ENCODE results near the gene GOLGA7B.

The GOLGA7B gene

DNA sequence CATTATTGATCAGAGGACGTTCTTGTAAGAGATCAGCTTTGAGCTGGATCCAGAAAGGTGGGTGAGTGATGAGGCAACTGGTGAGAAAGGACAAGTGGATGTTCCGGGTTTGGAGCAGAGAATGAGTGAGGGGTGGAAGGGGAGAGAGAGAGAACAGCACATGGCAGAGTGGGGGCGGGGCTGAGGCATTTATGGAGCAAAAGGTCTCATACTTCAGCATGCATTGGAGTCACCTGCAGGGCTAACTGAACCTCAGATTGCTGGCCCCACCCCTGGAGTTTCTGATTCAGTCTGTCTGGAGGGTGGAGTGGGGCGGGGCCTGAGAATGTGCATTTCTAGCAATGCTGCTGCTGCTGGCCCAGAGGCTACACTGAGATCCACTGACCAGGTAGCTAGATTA is 71.2 kb downstream of the GOLGA7B start:
- H2AFZ ChIP-seq (ENCODE audit: low read depth): no peak overlapping the region
- no peaks in the 10 kb centered on the region for H3K36me3 ChIP-seq (ENCODE audit: insufficient read depth)
- H3K27ac ChIP-seq: no peak overlapping the region
- no peak overlapping the region for H3K9ac ChIP-seq
- TF ChIP-seq, protein P1, sequence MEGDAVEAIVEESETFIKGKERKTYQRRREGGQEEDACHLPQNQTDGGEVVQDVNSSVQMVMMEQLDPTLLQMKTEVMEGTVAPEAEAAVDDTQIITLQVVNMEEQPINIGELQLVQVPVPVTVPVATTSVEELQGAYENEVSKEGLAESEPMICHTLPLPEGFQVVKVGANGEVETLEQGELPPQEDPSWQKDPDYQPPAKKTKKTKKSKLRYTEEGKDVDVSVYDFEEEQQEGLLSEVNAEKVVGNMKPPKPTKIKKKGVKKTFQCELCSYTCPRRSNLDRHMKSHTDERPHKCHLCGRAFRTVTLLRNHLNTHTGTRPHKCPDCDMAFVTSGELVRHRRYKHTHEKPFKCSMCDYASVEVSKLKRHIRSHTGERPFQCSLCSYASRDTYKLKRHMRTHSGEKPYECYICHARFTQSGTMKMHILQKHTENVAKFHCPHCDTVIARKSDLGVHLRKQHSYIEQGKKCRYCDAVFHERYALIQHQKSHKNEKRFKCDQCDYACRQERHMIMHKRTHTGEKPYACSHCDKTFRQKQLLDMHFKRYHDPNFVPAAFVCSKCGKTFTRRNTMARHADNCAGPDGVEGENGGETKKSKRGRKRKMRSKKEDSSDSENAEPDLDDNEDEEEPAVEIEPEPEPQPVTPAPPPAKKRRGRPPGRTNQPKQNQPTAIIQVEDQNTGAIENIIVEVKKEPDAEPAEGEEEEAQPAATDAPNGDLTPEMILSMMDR (conservative IDR thresholded peaks at IDR 0.05; ENCODE audit: low read depth, low read length): no peak
- no peaks in the 10 kb centered on the region for H3K27me3 ChIP-seq (ENCODE audit: insufficient read depth, low read depth)
- no peaks in the 10 kb centered on the region for H4K20me1 ChIP-seq (ENCODE audit: insufficient read depth)
- H3K4me3 ChIP-seq (IDR thresholded peaks at IDR 0.05; ENCODE audit: insufficient read depth, low read depth, low read length): no peak overlapping the region
- H3K79me2 ChIP-seq (ENCODE audit: insufficient read depth, low read depth): no peaks in the 10 kb centered on the region
- H3K4me1 ChIP-seq (ENCODE audit: low read depth, poor library complexity, severe bottlenecking): no peaks in the 10 kb centered on the region
- H3K4me2 ChIP-seq: no peak overlapping the region

All from KMS-11 (cell line).